Lower leg skin (tissue), 3 donors: Measurements from ENCODE around the gene PRRC2C.

ENCODE experiments used
- CTCF ChIP-seq, 3 donors: fragments of 450-650 bp; IDR thresholded peaks; one replicate each; pipeline ENCODE4 v1.5.1; 2016; ENCODE audit warnings: antibody characterized with exemption in 3 of 3, mild to moderate bottlenecking in 3 of 3, moderate library complexity in 2 of 3
- POLR2A ChIP-seq, 2 donors: fragments of 450-650 bp; IDR thresholded peaks; one replicate each; pipeline ENCODE4 v1.6.1; 2016 to 2017; ENCODE audit warnings: antibody characterized with exemption in 2 of 2, mild to moderate bottlenecking in 1 of 2, moderate library complexity in 1 of 2

GRCh38 chr1:171595324-171595723 is 110.0 kb downstream of the PRRC2C start:
- no peak for TF ChIP-seq CTCF (IDR thresholded peaks at IDR 0.05)
- TF ChIP-seq POLR2A (IDR thresholded peaks at IDR 0.05), result no peak
